HepG2 (cell line): ENCODE measurements around the gene VTI1B.
A peak's percentile ranks its signal among the peaks of the same experiment; 100 is the strongest.

Source experiments
- CBX1 ChIP-seq: IDR thresholded peaks from one replicate; pipeline ENCODE4 v1.6.1; 2016; ENCODE audit warnings: antibody characterized with exemption, low read depth
- DNMT1 ChIP-seq: sonication (generic); formaldehyde crosslinking; IDR thresholded peaks from 2 replicates; pipeline ENCODE4 v1.5.1; 2020; ENCODE audit warnings: mild to moderate bottlenecking, missing genetic modification reagents
- ELF3 ChIP-seq: IDR thresholded peaks from 2 replicates; pipeline ENCODE4 v1.6.1; 2016; ENCODE audit warnings: missing genetic modification reagents, missing compliant biosample characterization
- FOXJ3 ChIP-seq: sonication (generic); formaldehyde crosslinking; IDR thresholded peaks from 2 replicates; pipeline ENCODE4 v1.4.0; 2020; ENCODE audit warnings: missing genetic modification reagents, mild to moderate bottlenecking, borderline replicate concordance
- HHEX ChIP-seq: IDR thresholded peaks from 2 replicates; pipeline ENCODE4 v1.6.1; 2016; ENCODE audit warnings: control low read depth
- POLR2AphosphoS5 ChIP-seq: IDR thresholded peaks from 2 replicates; pipeline ENCODE4 v1.6.1; 2012; ENCODE audit warnings: low read depth, low read length
- SIN3A ChIP-seq: IDR thresholded peaks from 2 replicates; pipeline ENCODE4 v1.6.1; 2011; ENCODE audit warnings: low read depth, mild to moderate bottlenecking, control low read depth, low read length, borderline replicate concordance
- SRF ChIP-seq: IDR thresholded peaks from 2 replicates; pipeline ENCODE4 v1.6.1; 2011; ENCODE audit warnings: mild to moderate bottlenecking, low read depth, low read length, moderate library complexity
- ZNF605 ChIP-seq: sonication (generic); formaldehyde crosslinking; IDR thresholded peaks from 2 replicates; pipeline ENCODE4 v1.8.0; 2022; ENCODE audit warnings: mild to moderate bottlenecking, missing genetic modification reagents
- ZNF709 ChIP-seq: sonication (generic); formaldehyde crosslinking; IDR thresholded peaks from 2 replicates; pipeline ENCODE4 v1.5.0; 2020; ENCODE audit warnings: mild to moderate bottlenecking, missing genetic modification reagents
- TF ChIP-seq, protein P1 (sequence below): sonication (generic); formaldehyde crosslinking; IDR thresholded peaks from 2 replicates; pipeline ENCODE4 v1.4.0; 2020; ENCODE audit warnings: missing genetic modification reagents, mild to moderate bottlenecking, borderline replicate concordance
- TF ChIP-seq, protein P2 (sequence below): sonication (generic); formaldehyde crosslinking; IDR thresholded peaks from 2 replicates; pipeline ENCODE4 v1.4.0; 2020; ENCODE audit warnings: missing genetic modification reagents
- TF ChIP-seq, protein P3 (sequence below): fragments of 450-650 bp; IDR thresholded peaks from 2 replicates; pipeline ENCODE4 v1.6.1; 2016

DNA sequence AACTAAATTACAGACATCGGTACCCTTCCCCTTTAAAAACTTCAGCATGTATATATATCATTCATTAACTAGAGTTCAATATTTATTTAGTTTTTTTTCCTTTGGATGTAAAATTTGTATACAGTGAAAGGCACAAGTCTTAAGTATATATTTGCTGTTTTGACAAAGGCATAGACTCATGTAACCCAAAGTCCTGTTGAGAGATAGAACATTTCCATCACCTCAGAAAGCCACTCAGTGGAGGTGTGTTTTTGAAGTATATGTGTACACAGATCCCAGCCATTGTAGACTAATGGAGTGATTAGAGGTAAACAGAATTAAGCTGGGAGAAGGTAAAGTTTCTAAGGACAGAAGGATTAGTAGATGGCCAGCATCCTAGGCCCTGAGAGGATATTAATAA is 42.6 kb upstream of the VTI1B start:
- TF ChIP-seq, protein P1, sequence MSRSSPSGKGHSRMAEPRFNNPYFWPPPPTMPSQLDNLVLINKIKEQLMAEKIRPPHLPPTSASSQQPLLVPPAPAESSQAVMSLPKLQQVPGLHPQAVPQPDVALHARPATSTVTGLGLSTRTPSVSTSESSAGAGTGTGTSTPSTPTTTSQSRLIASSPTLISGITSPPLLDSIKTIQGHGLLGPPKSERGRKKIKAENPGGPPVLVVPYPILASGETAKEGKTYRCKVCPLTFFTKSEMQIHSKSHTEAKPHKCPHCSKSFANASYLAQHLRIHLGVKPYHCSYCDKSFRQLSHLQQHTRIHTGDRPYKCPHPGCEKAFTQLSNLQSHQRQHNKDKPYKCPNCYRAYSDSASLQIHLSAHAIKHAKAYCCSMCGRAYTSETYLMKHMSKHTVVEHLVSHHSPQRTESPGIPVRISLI (CRISPR knock-in tag), result peak; percentile 55; the same call in 1 of the 2 replicates
- TF ChIP-seq FOXJ3 (0 out of 2 replicates have a peak, but pooled peaks have one; percentile 50), ZNF709 (CRISPR knock-in tag) (no peak), DNMT1 (CRISPR knock-in tag) (no peak), ZNF605 (CRISPR knock-in tag) (no peak), SIN3A (no peak), POLR2AphosphoS5 (no peak), CBX1 (no peak), ELF3 (CRISPR knock-in tag) (no peak), SRF (no peak), HHEX (CRISPR knock-in tag) (no peak; the same call in 1 of the 2 replicates)
- TF ChIP-seq, protein P2, sequence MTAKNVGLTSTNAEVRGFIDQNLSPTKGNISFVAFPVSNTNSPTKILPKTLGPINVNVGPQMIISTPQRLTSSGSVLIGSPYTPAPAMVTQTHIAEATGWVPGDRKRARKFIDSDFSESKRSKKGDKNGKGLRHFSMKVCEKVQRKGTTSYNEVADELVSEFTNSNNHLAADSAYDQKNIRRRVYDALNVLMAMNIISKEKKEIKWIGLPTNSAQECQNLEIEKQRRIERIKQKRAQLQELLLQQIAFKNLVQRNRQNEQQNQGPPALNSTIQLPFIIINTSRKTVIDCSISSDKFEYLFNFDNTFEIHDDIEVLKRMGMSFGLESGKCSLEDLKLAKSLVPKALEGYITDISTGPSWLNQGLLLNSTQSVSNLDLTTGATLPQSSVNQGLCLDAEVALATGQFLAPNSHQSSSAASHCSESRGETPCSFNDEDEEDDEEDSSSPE, result no peak
- TF ChIP-seq, protein P3, sequence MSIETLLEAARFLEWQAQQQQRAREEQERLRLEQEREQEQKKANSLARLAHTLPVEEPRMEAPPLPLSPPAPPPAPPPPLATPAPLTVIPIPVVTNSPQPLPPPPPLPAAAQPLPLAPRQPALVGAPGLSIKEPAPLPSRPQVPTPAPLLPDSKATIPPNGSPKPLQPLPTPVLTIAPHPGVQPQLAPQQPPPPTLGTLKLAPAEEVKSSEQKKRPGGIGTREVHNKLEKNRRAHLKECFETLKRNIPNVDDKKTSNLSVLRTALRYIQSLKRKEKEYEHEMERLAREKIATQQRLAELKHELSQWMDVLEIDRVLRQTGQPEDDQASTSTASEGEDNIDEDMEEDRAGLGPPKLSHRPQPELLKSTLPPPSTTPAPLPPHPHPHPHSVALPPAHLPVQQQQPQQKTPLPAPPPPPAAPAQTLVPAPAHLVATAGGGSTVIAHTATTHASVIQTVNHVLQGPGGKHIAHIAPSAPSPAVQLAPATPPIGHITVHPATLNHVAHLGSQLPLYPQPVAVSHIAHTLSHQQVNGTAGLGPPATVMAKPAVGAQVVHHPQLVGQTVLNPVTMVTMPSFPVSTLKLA, result no peak
